Parathyroid adenoma (tissue), 2 donors: Measurements from ENCODE around the gene CNTN4.

Source experiments
- H2AFZ ChIP-seq: fragments of 300-600 bp; sonication (generic); one replicate; pipeline ENCODE4 v1.7.0; 2017; ENCODE audit warnings: antibody characterized with exemption, mild to moderate bottlenecking
- H3K27ac ChIP-seq: fragments of 300-600 bp; sonication (generic); one replicate; pipeline ENCODE4 v1.7.0; 2017
- H3K27me3 ChIP-seq: fragments of 300-600 bp; sonication (generic); one replicate; pipeline ENCODE4 v1.7.0; 2017; ENCODE audit warnings: low read length; ENCODE audit not compliant: control insufficient read depth, insufficient read depth
- H3K36me3 ChIP-seq: fragments of 300-600 bp; sonication (generic); one replicate; pipeline ENCODE4 v1.7.0; 2017; ENCODE audit warnings: low read length; ENCODE audit not compliant: control insufficient read depth, insufficient read depth
- H3K4me1 ChIP-seq: fragments of 300-600 bp; sonication (generic); one replicate; pipeline ENCODE4 v1.7.0; 2017; ENCODE audit warnings: control low read depth
- H3K4me2 ChIP-seq: fragments of 300-600 bp; sonication (generic); one replicate; pipeline ENCODE4 v1.7.0; 2017; ENCODE audit warnings: low read length
- H3K4me3 ChIP-seq: fragments of 300-600 bp; sonication (generic); one replicate; pipeline ENCODE4 v1.7.0; 2017; ENCODE audit warnings: low read depth, low read length
- H3K79me2 ChIP-seq: fragments of 300-600 bp; sonication (generic); one replicate; pipeline ENCODE4 v1.7.0; 2017; ENCODE audit warnings: control low read depth
- H3K9ac ChIP-seq: fragments of 300-600 bp; sonication (generic); one replicate; pipeline ENCODE4 v1.7.0; 2017; ENCODE audit warnings: mild to moderate bottlenecking
- H3K9me3 ChIP-seq: fragments of 300-600 bp; sonication (generic); one replicate; pipeline ENCODE4 v1.7.0; 2017; ENCODE audit warnings: low read length; ENCODE audit not compliant: control insufficient read depth
- CTCF ChIP-seq: fragments of 300-600 bp; sonication (generic); IDR thresholded peaks from one replicate; pipeline ENCODE4 v1.7.0; 2017; ENCODE audit warnings: antibody characterized with exemption, mild to moderate bottlenecking
- donor health status: primary hyperparathyroidism.

The CNTN4 gene

GRCh38 chr3:2958551-2958950, 859.9 kb downstream of the CNTN4 start:
- TF ChIP-seq CTCF: no peak
- Histone ChIP-seq H3K9ac (no peak overlapping the region), H3K4me3 (no peak overlapping the region), H3K4me2 (no peak overlapping the region), H3K79me2 (no peaks in the 10 kb centered on the region), H3K27ac (peak overlapping the region; percentile 34), H3K27me3 (no peaks in the 10 kb centered on the region), H2AFZ (peak overlapping the region; percentile 43), H3K36me3 (no peaks in the 10 kb centered on the region), H3K9me3 (no peaks in the 10 kb centered on the region), H3K4me1 (peaks cover 33% of the 10 kb centered on the region)

DNA sequence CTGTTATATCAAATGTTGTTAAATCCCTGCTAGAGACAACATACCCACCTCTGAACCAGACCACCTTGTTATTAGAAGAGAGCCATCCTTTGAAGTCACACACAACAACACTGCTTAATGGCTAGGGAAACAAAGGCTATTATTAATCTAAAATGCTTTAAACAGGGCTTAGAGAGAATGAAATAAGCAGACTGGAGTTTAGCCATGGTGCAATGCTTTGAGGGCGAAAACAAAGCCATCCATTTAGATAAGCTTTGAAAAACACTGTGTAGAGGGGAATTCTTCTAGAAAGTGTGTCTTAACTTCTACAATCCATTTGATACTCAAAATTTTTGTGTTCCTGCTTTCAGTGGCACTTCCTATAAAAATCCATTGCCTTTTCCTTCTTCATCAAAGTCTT, 862.9 kb downstream of the CNTN4 start:
- Histone ChIP-seq H3K4me1 (peaks cover 40% of the 10 kb centered on the region), H3K27ac (peak overlapping the region; percentile 80), H3K4me2 (no peak overlapping the region), H3K9ac (no peak overlapping the region), H3K79me2 (no peaks in the 10 kb centered on the region), H3K27me3 (no peaks in the 10 kb centered on the region), H3K9me3 (no peaks in the 10 kb centered on the region), H3K4me3 (no peak overlapping the region), H3K36me3 (no peaks in the 10 kb centered on the region), H2AFZ (no peak overlapping the region)
- no peak for TF ChIP-seq CTCF

GRCh38 chr3:2967871-2968270, 869.2 kb downstream of the CNTN4 start:
- peak overlapping the region; percentile 34 for H3K4me3 ChIP-seq
- H3K4me1 ChIP-seq: peaks cover 55% of the 10 kb centered on the region
- no peaks in the 10 kb centered on the region for H3K36me3 ChIP-seq
- no peak overlapping the region for H2AFZ ChIP-seq
- H3K27me3 ChIP-seq: no peaks in the 10 kb centered on the region
- no peak for TF ChIP-seq CTCF
- H3K4me2 ChIP-seq: peak overlapping the region; percentile 46
- H3K79me2 ChIP-seq: no peaks in the 10 kb centered on the region
- no peaks in the 10 kb centered on the region for H3K9me3 ChIP-seq
- no peak overlapping the region for H3K9ac ChIP-seq
- H3K27ac ChIP-seq: peak overlapping the region; percentile 94

- Histone ChIP-seq H3K4me1 (peaks cover 51% of the 10 kb centered on the region), H3K4me3 (no peak overlapping the region), H3K4me2 (peak overlapping the region; percentile 46), H3K27me3 (no peaks in the 10 kb centered on the region), H3K9ac (no peak overlapping the region), H3K79me2 (no peaks in the 10 kb centered on the region), H2AFZ (peak overlapping the region; percentile 6), H3K36me3 (no peaks in the 10 kb centered on the region), H3K27ac (peak overlapping the region; percentile 94), H3K9me3 (no peaks in the 10 kb centered on the region)
- TF ChIP-seq CTCF: no peak
Measured at GRCh38 chr3:2968475-2968874, 869.8 kb downstream of the CNTN4 start.

DNA sequence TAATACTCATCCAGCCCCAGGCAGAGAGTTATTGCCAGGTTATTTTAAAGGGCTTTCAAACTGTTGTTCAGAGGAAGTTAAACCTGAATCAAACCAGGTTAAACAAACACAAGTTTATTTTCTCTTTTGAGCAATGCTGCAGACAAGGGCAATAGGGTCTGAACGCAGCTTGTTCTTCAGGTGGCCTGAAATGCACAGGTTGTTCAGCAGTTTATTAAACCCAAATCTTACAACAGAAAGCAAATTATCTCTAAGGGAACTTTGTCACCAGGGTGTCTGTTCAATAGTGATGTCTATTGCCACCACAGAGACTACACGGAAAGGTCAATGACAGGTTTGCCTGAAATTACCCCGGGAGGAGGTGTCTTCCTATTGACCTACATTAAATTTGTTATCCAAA, 877.5 kb downstream of the CNTN4 start:
- Histone ChIP-seq H3K4me2 (no peak overlapping the region), H3K9me3 (no peaks in the 10 kb centered on the region), H3K4me3 (no peak overlapping the region), H3K4me1 (peaks cover 29% of the 10 kb centered on the region), H3K9ac (no peak overlapping the region), H3K27ac (no peak overlapping the region), H2AFZ (peak overlapping the region; percentile 56), H3K79me2 (no peaks in the 10 kb centered on the region), H3K36me3 (no peaks in the 10 kb centered on the region), H3K27me3 (no peaks in the 10 kb centered on the region)
- TF ChIP-seq CTCF: no peak
